COLO668 (cell line): Measurements from ENCODE around the gene PTPRC.

Source experiments
- DNase-seq: peaks from one replicate; lab custom pipeline; 2025; ENCODE audit not compliant: unreplicated experiment; lab: John Stamatoyannopoulos, UW

PTPRC gene

GRCh38 chr1:198805498-198806151, 166.8 kb downstream of the PTPRC start:
- no peak for DNase-seq

- no peak for DNase-seq
These were observed 168.0 kb downstream of the PTPRC start for GRCh38 chr1:198806861-198807260.
